NK-92 treated with Interleukin-12 subunit alpha and Interleukin-12 subunit beta, amount 100 ng/mL, for 24 hours (cell line): ENCODE results near the gene SURF4.
"Not testable (repeated sequence)": the region's sequence is repeated elsewhere in the genome, so short reads cannot be mapped to it uniquely, and the experiment has no call there.

Experiments
- DNase-seq: peaks from one replicate; lab custom pipeline; 2025; lab: John Stamatoyannopoulos, UW

SURF4 gene

GRCh38 chr9:133352635-133353340 is 23.1 kb downstream of the SURF4 start:
- no peak for DNase-seq

DNA sequence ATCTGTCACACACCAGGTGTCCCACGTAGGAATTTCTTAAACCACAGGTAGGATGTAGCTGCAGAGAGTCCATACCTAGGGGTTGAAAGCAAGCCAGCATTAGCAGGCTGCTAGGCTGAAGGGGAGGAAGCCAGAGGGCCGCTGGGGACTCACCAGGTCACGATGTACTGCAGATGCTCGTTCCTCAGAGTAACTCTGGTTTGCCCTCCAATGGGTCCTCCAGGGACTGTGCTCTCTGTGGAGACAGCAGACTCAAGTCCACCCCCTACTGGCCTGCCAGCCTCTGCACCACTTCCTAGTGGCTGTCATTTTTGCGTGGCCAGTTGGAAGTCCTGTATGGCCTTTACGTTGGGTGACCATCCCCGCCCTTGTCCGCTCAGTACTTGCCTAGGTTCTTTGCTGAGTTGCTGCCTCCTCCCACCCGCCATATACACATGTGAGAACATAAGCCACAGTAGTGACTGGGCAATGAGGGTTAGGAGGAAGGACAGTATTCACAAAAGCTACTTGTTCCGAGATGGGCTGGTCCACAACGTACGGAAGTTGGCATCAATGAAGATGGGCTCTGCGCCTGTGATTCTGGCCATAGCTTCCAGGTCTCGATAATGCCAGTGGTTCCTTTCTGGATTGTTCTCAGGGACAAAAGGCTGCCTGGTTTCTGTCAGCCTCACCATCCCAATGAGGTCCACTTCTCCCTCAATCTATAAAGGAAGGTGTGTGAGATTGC is 23.8 kb downstream of the SURF4 start:
- DNase-seq: no peak

DNA sequence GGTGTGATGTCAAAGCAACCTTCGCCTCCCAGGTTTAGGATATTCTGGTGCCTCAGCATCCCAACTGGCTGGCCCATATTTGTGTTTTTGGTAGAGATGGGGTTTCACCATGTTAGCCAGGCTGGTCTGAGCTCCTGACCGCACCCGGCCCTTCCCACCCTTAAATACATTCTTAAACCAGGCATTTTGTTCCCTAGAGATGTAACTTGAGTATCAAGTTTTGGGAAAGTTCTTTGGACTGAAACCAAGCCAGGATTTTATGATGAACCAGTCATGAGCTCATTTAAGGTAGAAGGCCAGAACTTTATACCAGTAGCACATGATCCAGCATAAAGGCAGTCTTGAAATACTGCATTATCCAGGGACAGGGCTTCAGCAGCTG is 24.3 kb downstream of the SURF4 start:
- DNase-seq: no peak

GRCh38 chr9:133349965-133350616 is 25.8 kb downstream of the SURF4 start:
- no peak for DNase-seq

DNA sequence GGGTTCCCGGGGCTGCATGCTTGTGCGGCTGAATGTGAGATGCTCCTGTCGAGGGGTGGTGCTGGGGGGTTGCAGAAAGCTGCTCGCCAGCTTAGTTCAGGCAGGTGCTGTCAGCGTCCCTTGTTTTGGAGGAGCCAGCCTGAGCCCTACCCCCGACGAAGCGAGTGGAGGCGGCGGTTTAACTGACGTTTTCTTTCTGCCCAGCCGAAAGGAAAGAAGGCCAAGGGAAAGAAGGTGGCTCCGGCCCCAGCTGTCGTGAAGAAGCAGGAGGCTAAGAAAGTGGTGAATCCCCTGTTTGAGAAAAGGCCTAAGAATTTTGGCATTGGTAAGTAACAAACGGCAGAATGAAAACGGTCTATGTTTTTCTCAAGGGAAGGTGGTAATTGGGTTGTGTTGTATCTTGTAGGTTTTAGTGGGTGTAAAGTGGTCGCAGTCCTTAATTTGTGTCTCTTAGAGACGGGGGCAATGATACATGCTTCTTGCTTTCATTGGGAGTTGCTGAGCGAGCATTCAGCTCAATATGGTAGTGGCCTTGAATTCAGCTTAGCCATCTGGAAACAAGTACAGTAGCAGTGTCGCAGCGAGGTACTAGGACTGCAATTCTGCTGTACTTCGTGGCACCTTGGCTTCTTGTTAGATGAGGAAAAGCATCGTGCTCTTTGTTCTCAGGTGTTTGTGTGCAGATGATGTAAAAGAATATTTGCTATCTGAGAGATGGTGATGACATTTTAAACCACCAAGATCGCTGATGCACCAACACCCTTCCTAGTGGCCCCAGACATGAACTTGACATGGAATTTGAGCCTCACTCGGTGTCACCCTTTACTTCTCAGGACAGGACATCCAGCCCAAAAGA is 26.9 kb downstream of the SURF4 start:
- DNase-seq: no peak

GRCh38 chr9:133347985-133348717 is 27.7 kb downstream of the SURF4 start, which contains the start of the genes MED22 and RPL7A:
MED22 (minus strand) TSS chr9:133348131; CDS start chr9:133346662, 1,469 bp downstream.
RPL7A (plus strand) TSS chr9:133348218; CDS start chr9:133348244, 26 bp downstream.
- DNase-seq: peak; percentile 71

DNA sequence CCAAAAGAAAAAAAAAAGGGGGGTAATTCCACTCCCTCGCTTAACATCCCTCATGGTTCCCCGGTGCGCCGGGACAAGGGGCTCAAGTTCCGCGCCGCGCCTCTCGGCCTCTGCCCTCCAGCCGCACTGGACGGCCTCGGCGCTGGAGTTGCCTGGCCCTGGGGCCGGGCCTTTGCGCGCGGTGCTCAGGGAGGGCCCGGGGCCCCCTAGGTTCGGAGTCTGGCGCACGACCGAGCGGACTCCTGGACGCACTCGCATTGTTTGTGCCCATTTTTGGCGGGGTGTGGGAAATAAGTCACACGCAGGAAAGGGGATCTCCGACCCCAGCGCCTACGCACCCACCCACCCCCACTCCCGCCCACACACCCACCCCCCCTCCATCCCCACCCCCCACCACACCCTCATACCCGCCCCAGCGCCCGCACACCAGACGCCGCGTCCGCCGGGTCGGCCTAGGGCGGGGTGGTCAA is 28.3 kb downstream of the SURF4 start:
- DNase-seq: no peak

- DNase-seq: no peak
Measured at GRCh38 chr9:133346021-133346785, 29.7 kb downstream of the SURF4 start.

DNA sequence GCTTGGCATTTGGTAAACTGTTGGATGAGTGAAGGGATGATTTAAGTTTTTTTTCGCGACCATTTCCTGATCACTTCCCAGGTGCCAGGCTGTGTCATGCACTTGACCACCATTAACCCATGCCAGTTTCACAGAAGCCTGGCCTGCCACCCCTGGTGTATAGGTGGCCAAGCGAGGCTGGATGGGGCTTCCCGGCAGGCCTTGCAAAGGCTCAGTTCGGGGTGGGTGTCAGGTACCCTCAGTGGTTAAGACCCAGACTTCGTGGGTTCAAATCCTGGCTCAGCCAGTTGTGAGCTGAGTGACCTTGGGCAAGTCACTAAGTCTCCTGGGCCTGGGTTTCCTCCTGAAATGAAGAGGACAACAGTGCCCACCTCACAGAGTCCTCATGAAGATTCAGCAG is 30.3 kb downstream of the SURF4 start:
- no peak for DNase-seq

GRCh38 chr9:133344979-133345378 is 30.9 kb downstream of the SURF4 start:
- no peak for DNase-seq

DNA sequence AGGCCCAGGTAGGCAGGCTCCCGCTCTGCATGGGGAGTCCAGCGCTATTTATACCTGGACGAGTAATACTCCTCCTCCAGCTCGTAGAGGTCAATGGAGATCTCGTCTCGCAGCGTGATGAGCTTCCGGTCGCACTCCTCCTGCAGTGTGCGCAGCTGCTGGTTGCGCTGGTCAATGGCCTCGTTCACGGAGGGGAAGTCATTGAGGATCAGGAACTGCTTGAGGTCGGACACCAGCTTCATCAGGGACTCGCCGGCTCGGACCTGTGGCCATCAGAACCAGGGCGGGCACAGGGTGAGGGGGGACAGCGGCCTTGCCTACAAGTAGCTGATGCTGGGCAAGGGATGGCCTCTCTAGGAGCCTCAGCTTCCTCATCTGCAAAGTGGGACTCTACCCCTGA is 31.8 kb downstream of the SURF4 start:
- no peak for DNase-seq

DNA sequence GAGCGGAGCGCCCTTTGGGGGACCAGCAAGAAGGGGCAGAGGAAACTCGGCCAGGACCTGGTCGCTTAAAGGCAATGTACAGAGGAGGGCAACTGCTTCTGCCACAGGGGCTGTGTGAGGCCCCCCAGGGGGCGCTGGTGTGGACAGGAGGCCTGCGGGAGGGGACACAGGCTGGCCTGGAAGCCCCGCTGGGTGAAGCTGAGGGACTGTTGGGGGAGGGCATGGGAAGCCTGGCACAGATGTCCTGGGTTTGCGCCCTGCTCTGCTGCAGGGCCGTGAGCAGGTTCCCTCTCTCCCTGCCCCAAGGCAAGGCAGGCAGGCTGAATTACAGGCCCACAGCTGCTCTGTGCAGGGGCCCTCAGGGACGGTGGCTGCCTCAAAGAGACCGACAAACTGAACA is 33.3 kb downstream of the SURF4 start:
- no peak for DNase-seq

DNA sequence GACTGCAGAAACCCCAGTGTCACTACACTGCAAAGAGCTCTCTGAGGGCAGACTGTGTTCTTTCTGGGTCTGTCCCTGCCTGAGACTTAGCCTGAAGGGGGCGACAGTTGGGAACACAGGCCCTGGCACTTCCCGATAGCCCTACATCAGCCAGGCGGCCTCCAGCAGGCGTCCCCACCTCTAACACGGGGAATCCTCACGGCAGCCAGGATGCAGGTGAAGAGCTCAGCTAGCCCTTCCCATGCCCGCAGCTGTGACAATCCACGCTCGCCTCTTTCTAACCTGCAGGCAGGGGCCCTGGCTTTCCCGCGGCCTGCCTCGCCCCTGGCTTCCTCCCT is 33.8 kb downstream of the SURF4 start:
- DNase-seq: no peak

GRCh38 chr9:133341369-133342068 is 34.3 kb downstream of the SURF4 start:
- DNase-seq: no peak

- DNase-seq: no peak
Measured at GRCh38 chr9:133340916-133341315, 34.9 kb downstream of the SURF4 start.

DNA sequence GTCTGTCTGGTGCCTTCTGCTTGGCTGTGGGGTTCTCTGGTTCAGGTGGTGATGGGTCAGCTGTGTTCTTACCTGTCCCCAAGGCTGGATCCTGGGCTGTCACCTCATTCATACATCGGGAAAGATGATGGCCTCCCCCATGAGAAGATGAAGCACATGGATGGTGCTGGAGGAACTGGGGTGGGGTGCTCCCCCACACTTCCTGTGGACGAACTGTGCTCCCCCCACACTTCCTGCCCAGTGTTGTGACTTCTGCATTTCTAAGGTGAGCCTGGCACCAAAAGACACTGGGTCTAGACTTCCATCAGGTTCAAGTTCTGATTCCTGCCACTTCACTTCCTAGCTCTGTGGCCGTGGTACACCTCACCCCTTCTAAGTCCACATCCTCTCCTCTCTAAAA is 35.6 kb downstream of the SURF4 start:
- no peak for DNase-seq

GRCh38 chr9:133339641-133340040 is 36.2 kb downstream of the SURF4 start:
- DNase-seq: no peak

DNA sequence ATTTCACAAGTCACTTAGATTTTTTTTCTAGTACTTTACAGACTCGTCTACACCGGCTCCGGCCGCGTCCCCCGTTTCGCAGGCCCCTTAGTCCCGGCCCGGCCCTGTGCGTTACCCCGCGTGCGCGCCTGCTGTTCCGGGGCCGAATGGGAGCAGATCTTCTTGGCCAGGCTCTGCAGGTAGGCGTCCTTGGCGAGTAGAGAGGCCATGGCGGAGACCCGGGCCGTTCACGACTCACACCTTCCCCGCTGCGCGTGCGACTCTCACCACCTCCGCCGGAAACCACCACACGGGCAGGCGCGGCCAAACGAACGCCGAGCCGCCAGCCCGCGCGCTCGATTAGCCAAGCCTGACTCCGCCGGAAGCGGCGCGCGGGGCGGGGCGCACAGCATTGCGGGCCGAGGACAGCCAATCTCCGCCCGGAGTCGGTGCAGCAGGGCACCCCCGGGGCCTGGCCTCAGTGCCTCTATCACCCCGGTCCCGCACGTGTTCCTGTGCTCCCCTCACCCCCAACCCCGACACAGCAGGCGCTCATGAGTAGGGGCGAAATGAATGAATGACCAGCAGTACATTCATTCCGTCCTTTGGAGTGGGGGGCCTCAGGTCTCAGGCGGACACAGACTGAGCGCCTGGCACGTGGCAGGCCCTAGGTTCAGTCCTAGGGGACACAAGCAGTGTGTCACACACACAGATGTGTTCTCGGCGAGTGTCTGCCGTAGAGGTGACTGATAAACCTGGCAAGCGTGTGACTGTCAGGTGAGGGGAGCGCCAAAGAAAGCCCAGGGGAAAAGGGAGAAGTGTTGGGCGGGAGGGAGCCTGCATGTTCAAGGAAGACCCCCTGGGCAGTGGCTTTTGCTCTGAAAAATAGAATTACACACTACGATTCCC is 39.7 kb downstream of the SURF4 start, which contains the start of gene SURF6:
TSS of gene SURF6 (minus strand) at position 265 of the 888 bp plus-strand sequence. CDS start at position 209, 56 bp downstream.
- peak; percentile 76 for DNase-seq

DNA sequence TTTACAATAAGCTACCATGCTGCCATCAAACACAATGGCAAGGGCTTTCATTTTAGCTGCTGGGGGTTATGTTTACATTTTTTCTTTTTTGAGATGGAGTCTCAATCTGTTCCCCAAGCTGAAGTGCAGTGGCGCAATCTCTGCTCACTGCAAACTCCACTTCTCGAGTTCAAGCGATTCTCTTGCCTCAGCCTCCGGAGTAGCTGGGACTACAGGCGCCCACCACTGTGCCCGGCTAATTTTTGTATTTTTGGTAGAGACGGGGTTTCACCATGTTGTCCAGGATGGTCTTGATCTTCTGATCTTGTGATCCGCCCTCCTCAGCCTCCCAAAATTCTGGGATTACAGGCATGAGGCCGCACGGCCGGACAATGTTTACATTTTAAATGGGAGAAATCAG is 41.0 kb downstream of the SURF4 start:
- DNase-seq: not testable (repeated sequence)
